ENCODE data around the gene CYTH1. TPM values are rescaled to one million over a fixed set of nuclear protein-coding genes. Genes with fewer than 3 reads are reported as not detected.

CYTH1 gene
- total RNA-seq, 1 experiment from 2014 or later = 46.7 TPM

DNA sequence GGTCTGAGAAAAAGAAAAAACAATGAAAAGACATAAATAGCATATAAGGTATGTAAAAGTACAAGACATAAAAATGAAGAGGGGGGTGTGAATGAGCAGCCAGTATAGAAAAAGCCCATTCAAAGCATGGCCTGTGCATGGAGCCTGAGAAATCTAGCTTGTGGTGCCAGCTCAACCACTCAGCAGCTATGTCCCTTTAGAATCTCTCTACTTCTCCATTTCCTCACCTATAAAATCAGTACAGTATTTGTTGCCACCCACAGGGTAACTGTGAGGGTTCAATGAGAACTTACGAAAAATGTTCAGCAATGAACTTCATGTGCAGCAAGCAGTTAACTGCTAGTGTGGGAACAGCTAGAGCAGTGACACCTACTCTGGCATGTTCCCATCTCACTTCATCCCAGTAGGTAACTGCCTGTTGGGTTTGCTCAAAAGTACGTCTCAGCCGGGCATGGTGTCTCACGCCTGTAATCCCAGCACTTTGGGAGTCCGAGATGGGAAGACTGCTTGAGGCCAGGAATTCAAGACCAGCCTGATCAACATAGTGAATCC lies 15.3 kb downstream of the CYTH1 start:
- TF ChIP-seq, protein P1, sequence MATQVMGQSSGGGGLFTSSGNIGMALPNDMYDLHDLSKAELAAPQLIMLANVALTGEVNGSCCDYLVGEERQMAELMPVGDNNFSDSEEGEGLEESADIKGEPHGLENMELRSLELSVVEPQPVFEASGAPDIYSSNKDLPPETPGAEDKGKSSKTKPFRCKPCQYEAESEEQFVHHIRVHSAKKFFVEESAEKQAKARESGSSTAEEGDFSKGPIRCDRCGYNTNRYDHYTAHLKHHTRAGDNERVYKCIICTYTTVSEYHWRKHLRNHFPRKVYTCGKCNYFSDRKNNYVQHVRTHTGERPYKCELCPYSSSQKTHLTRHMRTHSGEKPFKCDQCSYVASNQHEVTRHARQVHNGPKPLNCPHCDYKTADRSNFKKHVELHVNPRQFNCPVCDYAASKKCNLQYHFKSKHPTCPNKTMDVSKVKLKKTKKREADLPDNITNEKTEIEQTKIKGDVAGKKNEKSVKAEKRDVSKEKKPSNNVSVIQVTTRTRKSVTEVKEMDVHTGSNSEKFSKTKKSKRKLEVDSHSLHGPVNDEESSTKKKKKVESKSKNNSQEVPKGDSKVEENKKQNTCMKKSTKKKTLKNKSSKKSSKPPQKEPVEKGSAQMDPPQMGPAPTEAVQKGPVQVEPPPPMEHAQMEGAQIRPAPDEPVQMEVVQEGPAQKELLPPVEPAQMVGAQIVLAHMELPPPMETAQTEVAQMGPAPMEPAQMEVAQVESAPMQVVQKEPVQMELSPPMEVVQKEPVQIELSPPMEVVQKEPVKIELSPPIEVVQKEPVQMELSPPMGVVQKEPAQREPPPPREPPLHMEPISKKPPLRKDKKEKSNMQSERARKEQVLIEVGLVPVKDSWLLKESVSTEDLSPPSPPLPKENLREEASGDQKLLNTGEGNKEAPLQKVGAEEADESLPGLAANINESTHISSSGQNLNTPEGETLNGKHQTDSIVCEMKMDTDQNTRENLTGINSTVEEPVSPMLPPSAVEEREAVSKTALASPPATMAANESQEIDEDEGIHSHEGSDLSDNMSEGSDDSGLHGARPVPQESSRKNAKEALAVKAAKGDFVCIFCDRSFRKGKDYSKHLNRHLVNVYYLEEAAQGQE (IDR thresholded peaks at IDR 0.05; ENCODE audit: insufficient read depth in 1 of 2, low read depth in 2 of 2, low read length in 1 of 2) = no peak
- TF ChIP-seq POLR2AphosphoS5 (IDR thresholded peaks at IDR 0.05; ENCODE audit: low read depth, low read length) = no peak
- no peak for TF ChIP-seq TCF7L2 (IDR thresholded peaks at IDR 0.05; ENCODE audit: low read depth, low read length)
- TF ChIP-seq, protein P2, sequence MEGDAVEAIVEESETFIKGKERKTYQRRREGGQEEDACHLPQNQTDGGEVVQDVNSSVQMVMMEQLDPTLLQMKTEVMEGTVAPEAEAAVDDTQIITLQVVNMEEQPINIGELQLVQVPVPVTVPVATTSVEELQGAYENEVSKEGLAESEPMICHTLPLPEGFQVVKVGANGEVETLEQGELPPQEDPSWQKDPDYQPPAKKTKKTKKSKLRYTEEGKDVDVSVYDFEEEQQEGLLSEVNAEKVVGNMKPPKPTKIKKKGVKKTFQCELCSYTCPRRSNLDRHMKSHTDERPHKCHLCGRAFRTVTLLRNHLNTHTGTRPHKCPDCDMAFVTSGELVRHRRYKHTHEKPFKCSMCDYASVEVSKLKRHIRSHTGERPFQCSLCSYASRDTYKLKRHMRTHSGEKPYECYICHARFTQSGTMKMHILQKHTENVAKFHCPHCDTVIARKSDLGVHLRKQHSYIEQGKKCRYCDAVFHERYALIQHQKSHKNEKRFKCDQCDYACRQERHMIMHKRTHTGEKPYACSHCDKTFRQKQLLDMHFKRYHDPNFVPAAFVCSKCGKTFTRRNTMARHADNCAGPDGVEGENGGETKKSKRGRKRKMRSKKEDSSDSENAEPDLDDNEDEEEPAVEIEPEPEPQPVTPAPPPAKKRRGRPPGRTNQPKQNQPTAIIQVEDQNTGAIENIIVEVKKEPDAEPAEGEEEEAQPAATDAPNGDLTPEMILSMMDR (IDR thresholded peaks at IDR 0.05) = no peak
- TF ChIP-seq SIN3A (IDR thresholded peaks at IDR 0.05; ENCODE audit: borderline replicate concordance, insufficient read depth, low read depth, low read length) = no peak
- BruUV-seq (replicated peaks) = no TSS peak
- H3K27ac ChIP-seq (ENCODE audit: low read length) = no peak overlapping the region

GRCh38 chr17:78766225-78766624 lies 15.8 kb downstream of the CYTH1 start:
- no peak overlapping the region for H3K27ac ChIP-seq (ENCODE audit: low read length)
- ChIA-PET POLR2A (interaction anchor here (0.6 kb wide), 2 partner anchors 31 to 1098 kb away, joined by 4 to 9 read pairs; no protein-coding TSS in a partner anchor), CTCF (interaction anchor here (0.6 kb wide), 1 partner anchor 294 kb away, joined by 7 read pairs; no protein-coding TSS in a partner anchor)
- DNase-seq (ENCODE audit: low read depth, low spot score) = no peak
- no peak for ATAC-seq
- no peaks in the 10 kb centered on the region for H3K36me3 ChIP-seq (ENCODE audit: control insufficient read depth, insufficient read depth, low read length)
- no peaks in the 10 kb centered on the region for H3K9me3 ChIP-seq (ENCODE audit: control insufficient read depth, insufficient read depth, low read depth, low read length)
- H3K27me3 ChIP-seq (ENCODE audit: control insufficient read depth, insufficient read depth, low read length) = no peaks in the 10 kb centered on the region
- H3K4me1 ChIP-seq (ENCODE audit: control insufficient read depth, insufficient read depth, low read length) = 0 out of 2 replicates have a peak, but pooled peaks cover 6% of the 10 kb centered on the region
- TF ChIP-seq POLR2AphosphoS5 (IDR thresholded peaks at IDR 0.05; ENCODE audit: low read depth, low read length) (no peak), SIN3A (IDR thresholded peaks at IDR 0.05; ENCODE audit: borderline replicate concordance, insufficient read depth, low read depth, low read length) (no peak), TCF7L2 (IDR thresholded peaks at IDR 0.05; ENCODE audit: low read depth, low read length) (no peak)
- TF ChIP-seq, protein P1 (IDR thresholded peaks at IDR 0.05; ENCODE audit: insufficient read depth in 1 of 2, low read depth in 2 of 2, low read length in 1 of 2) = no peak
- TF ChIP-seq, protein P2 (IDR thresholded peaks at IDR 0.05) = no peak
- no TSS peak for BruUV-seq (replicated peaks)
- no peak overlapping the region for H3K4me3 ChIP-seq (ENCODE audit: low read depth in 2 of 2, low read length in 2 of 2)
- intact Hi-C loops (cut with micrococcal nuclease; ENCODE audit: unreplicated experiment) (no loop called here), in situ Hi-C loops (cut with HindIII; ENCODE audit: low pct_unique_long_range_greater_than_20kb, low sequenced_read_pairs) (no loop called here)

More for the DNA sequence above, 15.3 kb downstream of the CYTH1 start:
- DNase-seq (ENCODE audit: low read depth, low spot score) (no peak), ATAC-seq (no peak)
- in situ Hi-C loops (cut with HindIII; ENCODE audit: low pct_unique_long_range_greater_than_20kb, low sequenced_read_pairs) (no loop called here), intact Hi-C loops (cut with micrococcal nuclease; ENCODE audit: unreplicated experiment) (no loop called here)
- Histone ChIP-seq H3K27me3 (ENCODE audit: control insufficient read depth, insufficient read depth, low read length) (no peaks in the 10 kb centered on the region), H3K9me3 (ENCODE audit: control insufficient read depth, insufficient read depth, low read depth, low read length) (no peaks in the 10 kb centered on the region), H3K36me3 (ENCODE audit: control insufficient read depth, insufficient read depth, low read length) (no peaks in the 10 kb centered on the region), H3K4me1 (ENCODE audit: control insufficient read depth, insufficient read depth, low read length) (0 out of 2 replicates have a peak, but pooled peaks cover 6% of the 10 kb centered on the region), H3K4me3 (ENCODE audit: low read depth in 2 of 2, low read length in 2 of 2) (no peak overlapping the region)
- ChIA-PET CTCF (no interaction called here), POLR2A (no interaction called here)
